Thoracic aorta (tissue), 2 donors: ENCODE results near the gene SERPINA10. TPM values are rescaled to one million over a fixed set of nuclear protein-coding genes. Genes with fewer than 3 reads are reported as not detected.

ENCODE experiments used
- ATAC-seq: fragments of 150-250 bp; one replicate; pipeline ENCODE4 v1.8.0; 2017; ENCODE audit warnings: low read depth; ENCODE audit not compliant: insufficient number of reproducible peaks, low FRiP score
- DNase-seq: peaks from one replicate; pipeline ENCODE4 v3.0.0-alpha.2; 2020; ENCODE audit warnings: low spot score
- H3K27ac ChIP-seq, 2 donors: fragments of 200-600 bp; sonication (generic); 1 replicate in 1 of 2; 2 replicates in 1 of 2; pipeline ENCODE4 v1.5.1; 2016; ENCODE audit warnings: mild to moderate bottlenecking in 2 of 2, moderate library complexity in 2 of 2
- H3K27me3 ChIP-seq: fragments of 200-600 bp; sonication (generic); replicated peaks from 2 replicates; pipeline ENCODE4 v1.6.0; 2016; ENCODE audit warnings: mild to moderate bottlenecking; ENCODE audit not compliant: insufficient read depth
- H3K36me3 ChIP-seq: fragments of 200-600 bp; sonication (generic); one replicate; pipeline ENCODE4 v1.5.1; 2016
- H3K4me1 ChIP-seq, 2 donors: fragments of 200-600 bp; sonication (generic); 1 replicate in 1 of 2; 2 replicates in 1 of 2; pipeline versions ENCODE4 v1.5.1 to v1.6.0; 2016; ENCODE audit warnings: low read depth in 2 of 2, mild to moderate bottlenecking in 1 of 2; ENCODE audit not compliant: control insufficient read depth in 1 of 2
- H3K4me3 ChIP-seq: fragments of 200-600 bp; sonication (generic); 2 replicates; pipeline ENCODE4 v1.5.1; 2016; ENCODE audit warnings: mild to moderate bottlenecking
- H3K9me3 ChIP-seq: fragments of 200-600 bp; sonication (generic); 2 replicates; pipeline ENCODE4 v1.5.1; 2016
- CTCF ChIP-seq: fragments of 200-600 bp; sonication (generic); IDR thresholded peaks from one replicate; pipeline ENCODE4 v1.5.1; 2019; ENCODE audit warnings: antibody characterized with exemption
- total RNA-seq, 2 donors: library from RNA; depleted of rRNA; stranded (reverse); fragments of >200 nt; gene quantifications; one replicate each; pipeline versions ENCODE4 v1.1.0 to v1.2.3, GENCODE V29; 2016

The SERPINA10 gene
- total RNA-seq, 2 donors from 2014 or later, result 0.28 TPM; not detected in 1

GRCh38 chr14:94330857-94331256 lies 37.8 kb upstream of the SERPINA10 start:
- no peak for ATAC-seq
- TF ChIP-seq CTCF, result no peak
- Histone ChIP-seq H3K4me1 (no peaks in the 10 kb centered on the region), H3K9me3 (no peaks in the 10 kb centered on the region), H3K27me3 (no peaks in the 10 kb centered on the region), H3K27ac (no peak overlapping the region), H3K36me3 (no peaks in the 10 kb centered on the region), H3K4me3 (no peak overlapping the region)
- no peak for DNase-seq

- Histone ChIP-seq H3K36me3 (no peaks in the 10 kb centered on the region), H3K27me3 (no peaks in the 10 kb centered on the region), H3K27ac (no peak overlapping the region), H3K9me3 (no peaks in the 10 kb centered on the region), H3K4me1 (no peaks in the 10 kb centered on the region), H3K4me3 (no peak overlapping the region)
- no peak for ATAC-seq
- DNase-seq, result no peak
- TF ChIP-seq CTCF, result no peak
Measured at GRCh38 chr14:94330432-94330831, 37.4 kb upstream of the SERPINA10 start.

GRCh38 chr14:94329857-94330256 lies 36.8 kb upstream of the SERPINA10 start:
- ATAC-seq, result no peak
- no peaks in the 10 kb centered on the region for H3K27me3 ChIP-seq

GRCh38 chr14:94328196-94328595 lies 35.1 kb upstream of the SERPINA10 start:
- no peak overlapping the region for H3K4me3 ChIP-seq
- DNase-seq (no peak), ATAC-seq (no peak)
- TF ChIP-seq CTCF, result no peak
- H3K27me3 ChIP-seq, result no peaks in the 10 kb centered on the region
- H3K9me3 ChIP-seq, result no peaks in the 10 kb centered on the region
- no peaks in the 10 kb centered on the region for H3K4me1 ChIP-seq
- H3K36me3 ChIP-seq, result no peaks in the 10 kb centered on the region
- no peak overlapping the region for H3K27ac ChIP-seq

More at GRCh38 chr14:94329857-94330256, 36.8 kb upstream of the SERPINA10 start:
- H3K36me3 ChIP-seq, result no peaks in the 10 kb centered on the region
- DNase-seq, result no peak
- TF ChIP-seq CTCF, result no peak
- H3K4me3 ChIP-seq, result no peak overlapping the region
- no peaks in the 10 kb centered on the region for H3K9me3 ChIP-seq
- no peak overlapping the region for H3K27ac ChIP-seq
- no peaks in the 10 kb centered on the region for H3K4me1 ChIP-seq

- H3K36me3 ChIP-seq, result no peaks in the 10 kb centered on the region
- ATAC-seq, result no peak
- H3K27ac ChIP-seq, result no peak within 1 kb of the TSS
- TF ChIP-seq CTCF, result no peak
- DNase-seq, result no peak
- H3K4me3 ChIP-seq, result no peak within 1 kb of the TSS
- H3K4me1 ChIP-seq, result no peaks in the 10 kb centered on the region
- H3K27me3 ChIP-seq, result no peaks in the 10 kb centered on the region
- H3K9me3 ChIP-seq, result no peaks in the 10 kb centered on the region
Measured at GRCh38 chr14:94322648-94323570, 29.8 kb upstream of the SERPINA10 start, which contains the start of gene SERPINA6. Gene SERPINA6, minus strand, starts transcription at chr14:94323336. Its CDS starts 8,688 bp downstream, at chr14:94314648.
